ENCODE measurements around the gene ROR1. TPM values are rescaled to one million over a fixed set of nuclear protein-coding genes. Genes with fewer than 3 reads are reported as not detected.

ROR1 gene
- total RNA-seq, 5 donors from 2014 or later (not counting 1 experiment from before 2014, with no cell fraction given): 0.15 to 2.0 (median 0.33) TPM; not detected in 1

DNA sequence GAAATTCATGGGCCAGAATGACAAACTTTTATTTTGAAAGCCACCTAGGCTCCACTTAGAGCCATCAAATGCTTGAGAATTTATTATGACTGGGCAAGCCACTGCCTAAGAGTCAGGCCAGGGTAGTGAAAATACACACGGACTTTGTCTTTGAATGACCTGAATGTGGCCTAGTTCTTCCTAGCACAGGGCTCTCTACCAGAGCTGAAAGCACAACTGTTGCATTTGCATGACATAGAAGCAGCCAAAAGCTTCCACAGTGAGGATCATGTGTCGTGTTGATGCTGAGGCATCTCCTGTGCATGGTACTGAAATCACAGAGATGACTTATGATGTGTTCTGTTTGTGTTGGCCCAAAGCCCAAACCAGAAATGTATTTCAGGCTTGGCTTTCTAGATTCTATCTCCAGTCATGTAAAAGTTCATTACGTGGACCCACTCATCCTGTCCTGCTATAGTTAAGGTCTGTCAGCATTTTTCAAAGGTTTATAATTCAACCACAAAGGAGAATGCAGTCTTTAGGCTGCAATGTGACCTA, 265.6 kb downstream of the ROR1 start:
- H3K36me3 Mint-ChIP-seq: no peaks in the 10 kb centered on the region
- no peak overlapping the region for H3K4me3 Mint-ChIP-seq
- H3K4me3 ChIP-seq (ENCODE audit: control insufficient read depth in 1 of 2, extremely low read depth in 1 of 2, low read length in 1 of 2): no peak overlapping the region
- H3K36me3 ChIP-seq (ENCODE audit: control insufficient read depth in 2 of 2, extremely low read depth in 1 of 2, insufficient read depth in 1 of 2, low read length in 1 of 2): no peaks in the 10 kb centered on the region
- H3K27me3 Mint-ChIP-seq: peaks cover 4 to 6% of the 10 kb centered on the region in 2 donors
- no peaks in the 10 kb centered on the region for H3K4me1 ChIP-seq (ENCODE audit: control insufficient read depth in 1 of 2, extremely low read depth in 1 of 2, insufficient read depth in 2 of 2, low read length in 2 of 2)
- no peak for ATAC-seq (replicated peaks in 1 of 4)
- ChIA-PET CTCF (no interaction called here), POLR2A (no interaction called here)
- no peak overlapping the region for H3K27ac ChIP-seq (ENCODE audit: low read length)
- H3K4me1 Mint-ChIP-seq: no peaks in the 10 kb centered on the region
- no peak overlapping the region for H3K27ac Mint-ChIP-seq
- DNase-seq: no peak
- H3K27me3 ChIP-seq (replicated peaks in 1 of 2; ENCODE audit: control insufficient read depth in 2 of 2, extremely low read depth in 1 of 2, insufficient read depth in 2 of 2, low read length in 1 of 2): no peaks in the 10 kb centered on the region
- H3K9me3 Mint-ChIP-seq: no peaks in the 10 kb centered on the region
- H3K9me3 ChIP-seq: no peaks in the 10 kb centered on the region
- WGBS (ENCODE audit: insufficient coverage): 53% methylated on average over 1 of the region's 3 CpGs

DNA sequence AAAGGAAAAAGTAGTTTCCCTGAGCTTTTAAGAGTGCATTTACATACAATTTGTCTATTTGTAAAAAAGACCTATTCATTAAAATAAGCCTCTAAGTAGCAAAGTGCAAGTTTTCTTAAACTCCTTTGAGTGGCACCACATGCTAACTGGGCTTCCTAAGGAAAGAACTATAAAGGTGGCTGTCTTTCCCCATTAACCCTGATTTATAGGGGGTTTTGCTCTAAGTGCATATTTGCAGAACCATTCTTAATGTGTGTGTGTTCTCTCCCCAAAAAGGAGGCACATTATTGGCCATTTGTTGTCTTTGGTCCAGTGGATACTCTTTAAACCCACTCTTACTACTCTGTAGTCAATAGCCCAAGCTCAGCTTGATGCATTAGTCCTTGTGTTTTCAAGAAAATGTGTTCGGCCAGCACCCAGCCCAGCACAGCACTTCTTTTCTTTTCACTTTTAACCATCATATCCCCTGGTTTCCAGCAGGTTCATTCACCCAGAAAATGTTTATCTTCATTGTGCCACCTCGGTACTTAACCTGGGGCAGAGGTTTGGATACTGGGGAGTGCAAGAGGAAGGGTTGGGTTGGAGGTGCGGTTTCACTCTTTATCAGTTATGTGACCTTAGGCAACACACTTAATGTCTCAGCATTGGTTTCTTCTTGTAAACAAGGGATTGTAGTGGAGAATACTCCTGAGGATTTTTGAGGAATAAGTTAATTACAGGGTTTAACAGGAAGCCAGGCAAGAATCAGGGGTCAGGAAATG, 267.7 kb downstream of the ROR1 start:
- ChIA-PET CTCF (no interaction called here), POLR2A (no interaction called here)
- ATAC-seq (replicated peaks in 1 of 4): no peak
- H3K4me3 ChIP-seq (ENCODE audit: control insufficient read depth in 1 of 2, extremely low read depth in 1 of 2, low read length in 1 of 2): no peak overlapping the region
- H3K9me3 ChIP-seq: no peaks in the 10 kb centered on the region
- H3K27me3 ChIP-seq (replicated peaks in 1 of 2; ENCODE audit: control insufficient read depth in 2 of 2, extremely low read depth in 1 of 2, insufficient read depth in 2 of 2, low read length in 1 of 2): no peaks in the 10 kb centered on the region
- no peak overlapping the region for H3K4me3 Mint-ChIP-seq
- no peak overlapping the region for H3K27ac Mint-ChIP-seq
- peaks cover 3 to 8% of the 10 kb centered on the region in 2 donors for H3K27me3 Mint-ChIP-seq
- H3K27ac ChIP-seq (ENCODE audit: low read length): no peak overlapping the region
- DNase-seq: no peak
- no peaks in the 10 kb centered on the region for H3K36me3 ChIP-seq (ENCODE audit: control insufficient read depth in 2 of 2, extremely low read depth in 1 of 2, insufficient read depth in 1 of 2, low read length in 1 of 2)
- H3K4me1 ChIP-seq (ENCODE audit: control insufficient read depth in 1 of 2, extremely low read depth in 1 of 2, insufficient read depth in 2 of 2, low read length in 2 of 2): no peaks in the 10 kb centered on the region
- H3K4me1 Mint-ChIP-seq: no peaks in the 10 kb centered on the region
- H3K36me3 Mint-ChIP-seq: no peaks in the 10 kb centered on the region
- no peaks in the 10 kb centered on the region for H3K9me3 Mint-ChIP-seq
- no CpG with 5 or more reads among the region's 3 CpGs for WGBS (ENCODE audit: insufficient coverage)

- no peak overlapping the region for H3K27ac ChIP-seq (ENCODE audit: low read length)
- no peaks in the 10 kb centered on the region for H3K4me1 ChIP-seq (ENCODE audit: control insufficient read depth in 1 of 2, extremely low read depth in 1 of 2, insufficient read depth in 2 of 2, low read length in 2 of 2)
- Mint-ChIP-seq H3K4me3 (no peak overlapping the region), H3K9me3 (no peaks in the 10 kb centered on the region), H3K36me3 (no peaks in the 10 kb centered on the region), H3K27me3 (peaks cover 3 to 8% of the 10 kb centered on the region in 2 donors), H3K4me1 (no peaks in the 10 kb centered on the region), H3K27ac (no peak overlapping the region)
- no peaks in the 10 kb centered on the region for H3K27me3 ChIP-seq (replicated peaks in 1 of 2; ENCODE audit: control insufficient read depth in 2 of 2, extremely low read depth in 1 of 2, insufficient read depth in 2 of 2, low read length in 1 of 2)
- ChIA-PET CTCF (no interaction called here), POLR2A (no interaction called here)
- no peak overlapping the region for H3K4me3 ChIP-seq (ENCODE audit: control insufficient read depth in 1 of 2, extremely low read depth in 1 of 2, low read length in 1 of 2)
- DNase-seq: no peak
- no peak for ATAC-seq (replicated peaks in 1 of 4)
- 96% methylated on average over 4 of the region's 10 CpGs for WGBS (ENCODE audit: insufficient coverage)
- H3K36me3 ChIP-seq (ENCODE audit: control insufficient read depth in 2 of 2, extremely low read depth in 1 of 2, insufficient read depth in 1 of 2, low read length in 1 of 2): no peaks in the 10 kb centered on the region
- H3K9me3 ChIP-seq: no peaks in the 10 kb centered on the region
Observed at GRCh38 chr1:64042331-64043100, 268.7 kb downstream of the ROR1 start.

DNA sequence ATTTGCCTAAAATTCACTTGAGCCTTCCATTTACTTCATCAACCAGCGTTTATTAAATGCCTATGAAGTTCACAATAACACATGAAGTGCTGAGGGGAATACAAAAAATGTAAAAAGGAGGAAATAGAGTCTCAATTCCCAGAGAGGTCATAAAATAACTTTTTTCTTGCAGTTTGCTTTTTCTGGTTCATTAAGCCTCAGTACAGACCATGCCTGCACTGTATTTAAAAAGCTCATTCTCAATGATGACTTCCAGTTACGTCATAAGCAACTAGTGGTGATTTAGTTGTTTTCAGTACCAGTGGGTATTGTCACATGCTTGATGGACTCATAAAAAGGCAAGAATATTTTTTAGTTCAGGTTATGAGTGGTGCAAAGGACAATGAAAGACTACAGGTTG, 269.5 kb downstream of the ROR1 start:
- H3K27ac ChIP-seq (ENCODE audit: low read length): no peak overlapping the region
- peaks cover 3 to 5% of the 10 kb centered on the region in 2 donors for H3K27me3 Mint-ChIP-seq
- no peak overlapping the region for H3K4me3 Mint-ChIP-seq
- H3K9me3 ChIP-seq: no peaks in the 10 kb centered on the region
- no CpG with 5 or more reads among the region's 2 CpGs for WGBS (ENCODE audit: insufficient coverage)
- no peaks in the 10 kb centered on the region for H3K4me1 Mint-ChIP-seq
- H3K36me3 ChIP-seq (ENCODE audit: control insufficient read depth in 2 of 2, extremely low read depth in 1 of 2, insufficient read depth in 1 of 2, low read length in 1 of 2): no peaks in the 10 kb centered on the region
- ChIA-PET CTCF (no interaction called here), POLR2A (no interaction called here)
- H3K9me3 Mint-ChIP-seq: no peaks in the 10 kb centered on the region
- H3K4me1 ChIP-seq (ENCODE audit: control insufficient read depth in 1 of 2, extremely low read depth in 1 of 2, insufficient read depth in 2 of 2, low read length in 2 of 2): no peaks in the 10 kb centered on the region
- no peaks in the 10 kb centered on the region for H3K36me3 Mint-ChIP-seq
- H3K27ac Mint-ChIP-seq: no peak overlapping the region
- H3K27me3 ChIP-seq (replicated peaks in 1 of 2; ENCODE audit: control insufficient read depth in 2 of 2, extremely low read depth in 1 of 2, insufficient read depth in 2 of 2, low read length in 1 of 2): no peaks in the 10 kb centered on the region
- no peak overlapping the region for H3K4me3 ChIP-seq (ENCODE audit: control insufficient read depth in 1 of 2, extremely low read depth in 1 of 2, low read length in 1 of 2)
- DNase-seq: no peak
- no peak for ATAC-seq (replicated peaks in 1 of 4)

DNA sequence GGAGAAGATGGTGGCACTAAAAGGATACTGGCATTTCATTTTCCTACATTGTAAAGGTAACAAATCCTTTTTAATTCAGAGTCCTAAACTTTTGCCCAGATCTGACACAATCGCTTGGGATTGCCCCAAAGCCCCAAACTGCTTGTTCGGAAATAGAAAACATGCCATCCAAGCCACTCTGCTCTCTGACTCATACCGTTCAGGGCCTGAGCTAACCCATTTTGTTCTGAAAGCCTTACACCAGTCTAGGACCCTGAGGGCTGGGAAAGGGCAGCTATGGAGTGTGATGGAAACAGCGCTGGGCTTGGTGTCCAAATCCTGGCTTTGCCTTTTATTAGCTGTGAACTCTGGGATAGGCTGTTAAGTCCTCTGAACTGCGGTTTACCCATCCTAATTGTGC, 270.2 kb downstream of the ROR1 start:
- no peaks in the 10 kb centered on the region for H3K4me1 ChIP-seq (ENCODE audit: control insufficient read depth in 1 of 2, extremely low read depth in 1 of 2, insufficient read depth in 2 of 2, low read length in 2 of 2)
- no peaks in the 10 kb centered on the region for H3K27me3 ChIP-seq (replicated peaks in 1 of 2; ENCODE audit: control insufficient read depth in 2 of 2, extremely low read depth in 1 of 2, insufficient read depth in 2 of 2, low read length in 1 of 2)
- H3K36me3 ChIP-seq (ENCODE audit: control insufficient read depth in 2 of 2, extremely low read depth in 1 of 2, insufficient read depth in 1 of 2, low read length in 1 of 2): no peaks in the 10 kb centered on the region
- DNase-seq (no peak), ATAC-seq (replicated peaks in 1 of 4) (no peak)
- 83% methylated on average over 3 of the region's 5 CpGs for WGBS (ENCODE audit: insufficient coverage)
- Mint-ChIP-seq H3K9me3 (no peaks in the 10 kb centered on the region), H3K27ac (no peak overlapping the region), H3K4me1 (no peaks in the 10 kb centered on the region), H3K4me3 (no peak overlapping the region), H3K27me3 (peaks cover 3 to 4% of the 10 kb centered on the region in 2 donors), H3K36me3 (no peaks in the 10 kb centered on the region)
- ChIA-PET CTCF (no interaction called here), POLR2A (no interaction called here)
- no peak overlapping the region for H3K4me3 ChIP-seq (ENCODE audit: control insufficient read depth in 1 of 2, extremely low read depth in 1 of 2, low read length in 1 of 2)
- no peaks in the 10 kb centered on the region for H3K9me3 ChIP-seq
- no peak overlapping the region for H3K27ac ChIP-seq (ENCODE audit: low read length)

DNA sequence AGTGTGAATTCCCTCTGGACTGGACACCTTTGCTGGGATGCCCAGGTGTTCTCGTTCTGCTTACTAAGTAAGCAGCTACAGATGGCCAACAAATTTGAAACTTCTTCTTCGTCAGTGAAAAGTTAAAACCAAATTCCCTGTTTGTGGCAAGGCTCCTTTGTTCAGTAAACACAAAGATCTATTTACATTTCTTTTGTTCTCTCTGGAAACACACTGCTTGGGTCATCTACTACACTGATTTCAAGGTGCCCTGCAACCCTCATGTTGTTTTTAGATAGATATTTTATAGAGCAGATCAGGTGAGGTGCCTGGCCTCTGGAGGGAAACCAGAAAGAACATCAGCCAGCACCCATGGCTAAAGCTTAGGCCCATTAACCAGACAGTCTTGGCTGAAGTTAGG, 272.4 kb downstream of the ROR1 start:
- Histone ChIP-seq H3K4me3 (ENCODE audit: control insufficient read depth in 1 of 2, extremely low read depth in 1 of 2, low read length in 1 of 2) (no peak overlapping the region), H3K9me3 (no peaks in the 10 kb centered on the region), H3K4me1 (ENCODE audit: control insufficient read depth in 1 of 2, extremely low read depth in 1 of 2, insufficient read depth in 2 of 2, low read length in 2 of 2) (no peaks in the 10 kb centered on the region), H3K27me3 (replicated peaks in 1 of 2; ENCODE audit: control insufficient read depth in 2 of 2, extremely low read depth in 1 of 2, insufficient read depth in 2 of 2, low read length in 1 of 2) (peaks cover 0 to 2% of the 10 kb centered on the region in 2 experiments), H3K27ac (ENCODE audit: low read length) (no peak overlapping the region), H3K36me3 (ENCODE audit: control insufficient read depth in 2 of 2, extremely low read depth in 1 of 2, insufficient read depth in 1 of 2, low read length in 1 of 2) (no peaks in the 10 kb centered on the region)
- Mint-ChIP-seq H3K4me1 (no peaks in the 10 kb centered on the region), H3K27me3 (peaks cover 3 to 4% of the 10 kb centered on the region in 2 donors), H3K4me3 (no peak overlapping the region), H3K27ac (no peak overlapping the region), H3K36me3 (no peaks in the 10 kb centered on the region), H3K9me3 (no peaks in the 10 kb centered on the region)
- no peak for DNase-seq
- WGBS (ENCODE audit: insufficient coverage): 81% methylated on average over 2 of the region's 2 CpGs
- POLR2A ChIA-PET: no interaction called here
- ATAC-seq (replicated peaks in 1 of 4): no peak
- CTCF ChIA-PET: no interaction called here
